Measurements from ENCODE around the gene HACL1. TPM values are rescaled to one million over a fixed set of nuclear protein-coding genes. Genes with fewer than 3 reads are reported as not detected.

The HACL1 gene
- polyA plus RNA-seq, 1 donor (not counting 4 experiments of a cell fraction or from before 2014, with no cell fraction given): 23.1 TPM

DNA sequence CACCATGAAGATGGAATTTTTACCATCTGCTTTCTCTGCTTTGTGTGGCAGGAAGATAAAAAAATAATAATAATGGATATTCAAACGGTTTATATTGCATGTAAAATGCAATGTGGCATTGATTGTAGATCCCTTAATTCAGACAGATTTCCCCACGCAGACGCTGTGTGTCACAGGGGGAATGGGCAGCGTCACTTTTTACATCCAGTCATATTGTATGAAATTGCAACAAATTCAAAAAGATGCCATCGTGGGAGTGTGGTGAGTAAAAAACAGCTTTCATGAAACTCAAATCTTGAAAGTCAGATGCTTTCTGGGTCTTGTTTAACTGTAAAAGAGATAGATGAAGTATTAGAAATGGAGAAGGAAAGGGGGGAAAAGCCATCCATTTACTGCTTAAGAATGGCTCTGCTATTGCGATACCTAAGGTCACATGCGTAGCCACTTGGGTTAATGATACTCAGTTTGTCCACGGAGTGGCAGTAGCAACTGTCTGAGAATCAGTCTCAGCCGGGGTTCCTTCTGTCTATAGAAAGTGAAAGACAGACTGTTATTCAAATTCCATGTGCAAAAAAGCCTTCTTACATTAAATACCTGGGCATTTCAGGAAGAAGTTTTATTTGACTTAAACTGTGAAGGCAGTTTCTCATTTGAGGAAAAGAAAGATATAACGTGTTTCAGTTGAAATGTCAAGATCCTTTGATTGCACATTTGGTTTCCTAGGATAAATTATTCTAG is 28.7 kb upstream of the HACL1 start:
- TF ChIP-seq, protein P1, sequence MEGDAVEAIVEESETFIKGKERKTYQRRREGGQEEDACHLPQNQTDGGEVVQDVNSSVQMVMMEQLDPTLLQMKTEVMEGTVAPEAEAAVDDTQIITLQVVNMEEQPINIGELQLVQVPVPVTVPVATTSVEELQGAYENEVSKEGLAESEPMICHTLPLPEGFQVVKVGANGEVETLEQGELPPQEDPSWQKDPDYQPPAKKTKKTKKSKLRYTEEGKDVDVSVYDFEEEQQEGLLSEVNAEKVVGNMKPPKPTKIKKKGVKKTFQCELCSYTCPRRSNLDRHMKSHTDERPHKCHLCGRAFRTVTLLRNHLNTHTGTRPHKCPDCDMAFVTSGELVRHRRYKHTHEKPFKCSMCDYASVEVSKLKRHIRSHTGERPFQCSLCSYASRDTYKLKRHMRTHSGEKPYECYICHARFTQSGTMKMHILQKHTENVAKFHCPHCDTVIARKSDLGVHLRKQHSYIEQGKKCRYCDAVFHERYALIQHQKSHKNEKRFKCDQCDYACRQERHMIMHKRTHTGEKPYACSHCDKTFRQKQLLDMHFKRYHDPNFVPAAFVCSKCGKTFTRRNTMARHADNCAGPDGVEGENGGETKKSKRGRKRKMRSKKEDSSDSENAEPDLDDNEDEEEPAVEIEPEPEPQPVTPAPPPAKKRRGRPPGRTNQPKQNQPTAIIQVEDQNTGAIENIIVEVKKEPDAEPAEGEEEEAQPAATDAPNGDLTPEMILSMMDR (optimal IDR thresholded peaks at IDR 0.05 in 1 of 3, IDR thresholded peaks at IDR 0.05 in 1 of 3, conservative IDR thresholded peaks at IDR 0.05 in 1 of 3; ENCODE audit: extremely low read depth in 1 of 3, insufficient read depth in 2 of 3, low read length in 3 of 3): peak; percentile 63 to 87 (median 75)
- TF ChIP-seq EZH2 (IDR thresholded peaks at IDR 0.05; ENCODE audit: low read length): no peak
- dilution Hi-C loops (cut with MboI; ENCODE audit: extremely low pct_ligation_motif_present, low sequenced_read_pairs): no loop called here
- Histone ChIP-seq H3K36me3 (ENCODE audit: control insufficient read depth in 2 of 2, extremely low read depth in 1 of 2, insufficient read depth in 2 of 2, low read length in 2 of 2) (no peaks in the 10 kb centered on the region), H3K9ac (ENCODE audit: control insufficient read depth, extremely low read depth, insufficient read depth, low read length) (no peak overlapping the region), H3K4me1 (ENCODE audit: control insufficient read depth, extremely low read depth, insufficient read depth, low read length) (peaks cover 23% of the 10 kb centered on the region), H3K79me2 (ENCODE audit: control insufficient read depth, insufficient read depth, low read length) (no peaks in the 10 kb centered on the region), H3K4me2 (ENCODE audit: control insufficient read depth, extremely low read depth, insufficient read depth, low read depth, low read length) (peak overlapping the region; percentile 93), H3K9me1 (ENCODE audit: control insufficient read depth, extremely low read depth, insufficient read depth, low read length) (no peaks in the 10 kb centered on the region), H3K27ac (ENCODE audit: control insufficient read depth, insufficient read depth, low read length) (no peak overlapping the region), H2AFZ (ENCODE audit: control insufficient read depth, low read length) (no peak overlapping the region), H4K20me1 (ENCODE audit: control insufficient read depth, extremely low read depth, insufficient read depth, low read length) (no peaks in the 10 kb centered on the region), H3K27me3 (ENCODE audit: control insufficient read depth, extremely low read depth, insufficient read depth, low read length) (no peaks in the 10 kb centered on the region), H3K4me3 (ENCODE audit: control insufficient read depth in 2 of 3, extremely low read depth in 1 of 3, insufficient read depth in 2 of 3, low read depth in 1 of 3, low read length in 3 of 3) (peak overlapping the region in 2 of 3 experiments; percentile 2 to 43), H3K9me3 (ENCODE audit: control insufficient read depth, low read depth, low read length) (no peaks in the 10 kb centered on the region)
- DNase-seq (ENCODE audit: low read depth, low spot score): no peak
- peak; percentile 88 for FAIRE-seq

DNA sequence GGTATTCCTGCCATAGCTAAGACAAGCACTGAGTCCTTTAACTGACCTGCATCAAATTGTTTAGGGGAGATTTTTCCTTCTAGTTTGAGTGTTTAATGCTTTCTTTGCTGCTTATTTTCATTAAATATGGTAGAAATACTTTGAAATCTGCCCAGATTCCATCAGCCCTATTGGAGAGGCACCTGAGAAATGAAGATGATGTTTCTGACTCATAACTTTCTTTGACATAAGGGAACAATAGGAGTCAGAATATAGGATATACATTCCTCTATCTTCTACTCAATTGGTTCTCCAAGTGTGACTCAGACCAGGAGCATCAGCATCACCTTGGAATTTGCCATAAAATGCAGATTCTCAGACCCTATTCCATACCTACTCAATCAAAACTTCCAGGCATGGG is 27.6 kb upstream of the HACL1 start:
- FAIRE-seq: no peak
- no peak overlapping the region for H3K9ac ChIP-seq (ENCODE audit: control insufficient read depth, extremely low read depth, insufficient read depth, low read length)
- H3K79me2 ChIP-seq (ENCODE audit: control insufficient read depth, insufficient read depth, low read length): no peaks in the 10 kb centered on the region
- no peak for DNase-seq (ENCODE audit: low read depth, low spot score)
- TF ChIP-seq, protein P1 (optimal IDR thresholded peaks at IDR 0.05 in 1 of 3, IDR thresholded peaks at IDR 0.05 in 1 of 3, conservative IDR thresholded peaks at IDR 0.05 in 1 of 3; ENCODE audit: extremely low read depth in 1 of 3, insufficient read depth in 2 of 3, low read length in 3 of 3): no peak
- no peak for TF ChIP-seq EZH2 (IDR thresholded peaks at IDR 0.05; ENCODE audit: low read length)
- H3K27ac ChIP-seq (ENCODE audit: control insufficient read depth, insufficient read depth, low read length): no peak overlapping the region
- H2AFZ ChIP-seq (ENCODE audit: control insufficient read depth, low read length): no peak overlapping the region
- H3K4me3 ChIP-seq (ENCODE audit: control insufficient read depth in 2 of 3, extremely low read depth in 1 of 3, insufficient read depth in 2 of 3, low read depth in 1 of 3, low read length in 3 of 3): no peak overlapping the region
- H3K4me2 ChIP-seq (ENCODE audit: control insufficient read depth, extremely low read depth, insufficient read depth, low read depth, low read length): no peak overlapping the region
- H3K9me3 ChIP-seq (ENCODE audit: control insufficient read depth, low read depth, low read length): no peaks in the 10 kb centered on the region
- peaks cover 18% of the 10 kb centered on the region for H3K4me1 ChIP-seq (ENCODE audit: control insufficient read depth, extremely low read depth, insufficient read depth, low read length)
- dilution Hi-C loops (cut with MboI; ENCODE audit: extremely low pct_ligation_motif_present, low sequenced_read_pairs): no loop called here
- H3K9me1 ChIP-seq (ENCODE audit: control insufficient read depth, extremely low read depth, insufficient read depth, low read length): no peaks in the 10 kb centered on the region
- no peaks in the 10 kb centered on the region for H3K27me3 ChIP-seq (ENCODE audit: control insufficient read depth, extremely low read depth, insufficient read depth, low read length)
- no peaks in the 10 kb centered on the region for H3K36me3 ChIP-seq (ENCODE audit: control insufficient read depth in 2 of 2, extremely low read depth in 1 of 2, insufficient read depth in 2 of 2, low read length in 2 of 2)
- H4K20me1 ChIP-seq (ENCODE audit: control insufficient read depth, extremely low read depth, insufficient read depth, low read length): no peaks in the 10 kb centered on the region
